Panc1 (cell line): ENCODE measurements around the gene LHFPL3.

Source experiments
- CTCF ChIP-seq: fragments of 450-650 bp; IDR thresholded peaks from 2 replicates; pipeline ENCODE4 v1.5.1; 2017; ENCODE audit warnings: mild to moderate bottlenecking
- POLR2AphosphoS5 ChIP-seq: IDR thresholded peaks from 2 replicates; pipeline ENCODE4 v1.6.1; 2012; ENCODE audit warnings: mild to moderate bottlenecking, low read depth, low read length, moderate library complexity
- SIN3A ChIP-seq: IDR thresholded peaks from 2 replicates; pipeline ENCODE4 v1.6.1; 2012; ENCODE audit warnings: low read depth, mild to moderate bottlenecking, low read length, moderate library complexity, borderline replicate concordance; ENCODE audit not compliant: insufficient read depth
- TF ChIP-seq, protein P1 (sequence below), 2 experiments: IDR thresholded peaks; 2 replicates each; pipeline ENCODE4 v1.6.1; 2011 to 2012; ENCODE audit warnings: low read depth in 2 of 2, control low read depth in 1 of 2, low read length in 1 of 2, mild to moderate bottlenecking in 1 of 2, moderate library complexity in 1 of 2; ENCODE audit not compliant: insufficient read depth in 1 of 2

- TF ChIP-seq CTCF = no peak
- TF ChIP-seq, protein P1, sequence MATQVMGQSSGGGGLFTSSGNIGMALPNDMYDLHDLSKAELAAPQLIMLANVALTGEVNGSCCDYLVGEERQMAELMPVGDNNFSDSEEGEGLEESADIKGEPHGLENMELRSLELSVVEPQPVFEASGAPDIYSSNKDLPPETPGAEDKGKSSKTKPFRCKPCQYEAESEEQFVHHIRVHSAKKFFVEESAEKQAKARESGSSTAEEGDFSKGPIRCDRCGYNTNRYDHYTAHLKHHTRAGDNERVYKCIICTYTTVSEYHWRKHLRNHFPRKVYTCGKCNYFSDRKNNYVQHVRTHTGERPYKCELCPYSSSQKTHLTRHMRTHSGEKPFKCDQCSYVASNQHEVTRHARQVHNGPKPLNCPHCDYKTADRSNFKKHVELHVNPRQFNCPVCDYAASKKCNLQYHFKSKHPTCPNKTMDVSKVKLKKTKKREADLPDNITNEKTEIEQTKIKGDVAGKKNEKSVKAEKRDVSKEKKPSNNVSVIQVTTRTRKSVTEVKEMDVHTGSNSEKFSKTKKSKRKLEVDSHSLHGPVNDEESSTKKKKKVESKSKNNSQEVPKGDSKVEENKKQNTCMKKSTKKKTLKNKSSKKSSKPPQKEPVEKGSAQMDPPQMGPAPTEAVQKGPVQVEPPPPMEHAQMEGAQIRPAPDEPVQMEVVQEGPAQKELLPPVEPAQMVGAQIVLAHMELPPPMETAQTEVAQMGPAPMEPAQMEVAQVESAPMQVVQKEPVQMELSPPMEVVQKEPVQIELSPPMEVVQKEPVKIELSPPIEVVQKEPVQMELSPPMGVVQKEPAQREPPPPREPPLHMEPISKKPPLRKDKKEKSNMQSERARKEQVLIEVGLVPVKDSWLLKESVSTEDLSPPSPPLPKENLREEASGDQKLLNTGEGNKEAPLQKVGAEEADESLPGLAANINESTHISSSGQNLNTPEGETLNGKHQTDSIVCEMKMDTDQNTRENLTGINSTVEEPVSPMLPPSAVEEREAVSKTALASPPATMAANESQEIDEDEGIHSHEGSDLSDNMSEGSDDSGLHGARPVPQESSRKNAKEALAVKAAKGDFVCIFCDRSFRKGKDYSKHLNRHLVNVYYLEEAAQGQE (IDR thresholded peaks at IDR 0.05; ENCODE audit: insufficient read depth in 1 of 2, low read depth in 2 of 2, low read length in 1 of 2) = no peak
- TF ChIP-seq POLR2AphosphoS5 = no peak
- no peak for TF ChIP-seq SIN3A
These were observed 350.7 kb downstream of the LHFPL3 start for GRCh38 chr7:104679085-104679484.
